Mucosa of stomach (tissue), 1 donor: ENCODE measurements around the gene DCAF5.

Experiments used
- H3K27me3 ChIP-seq: one replicate; pipeline ENCODE4 v1.7.0; 2013; ENCODE audit warnings: mild to moderate bottlenecking, low read length; ENCODE audit not compliant: control insufficient read depth, insufficient read depth
- H3K36me3 ChIP-seq: one replicate; pipeline ENCODE4 v1.7.0; 2013; ENCODE audit warnings: low read length; ENCODE audit not compliant: control insufficient read depth, insufficient read depth
- H3K4me1 ChIP-seq: one replicate; pipeline ENCODE4 v1.7.0; 2013; ENCODE audit warnings: mild to moderate bottlenecking, low read length; ENCODE audit not compliant: control insufficient read depth, insufficient read depth
- H3K4me3 ChIP-seq: one replicate; pipeline ENCODE4 v1.7.0; 2013; ENCODE audit warnings: low read length
- H3K9ac ChIP-seq: one replicate; pipeline ENCODE4 v1.7.0; 2013; ENCODE audit warnings: mild to moderate bottlenecking, low read length, moderate library complexity
- H3K9me3 ChIP-seq: one replicate; pipeline ENCODE4 v1.7.0; 2013; ENCODE audit warnings: mild to moderate bottlenecking, low read length, moderate library complexity; ENCODE audit not compliant: control insufficient read depth
- donor health status: Pancreatic carcinoma.

The DCAF5 gene

DNA sequence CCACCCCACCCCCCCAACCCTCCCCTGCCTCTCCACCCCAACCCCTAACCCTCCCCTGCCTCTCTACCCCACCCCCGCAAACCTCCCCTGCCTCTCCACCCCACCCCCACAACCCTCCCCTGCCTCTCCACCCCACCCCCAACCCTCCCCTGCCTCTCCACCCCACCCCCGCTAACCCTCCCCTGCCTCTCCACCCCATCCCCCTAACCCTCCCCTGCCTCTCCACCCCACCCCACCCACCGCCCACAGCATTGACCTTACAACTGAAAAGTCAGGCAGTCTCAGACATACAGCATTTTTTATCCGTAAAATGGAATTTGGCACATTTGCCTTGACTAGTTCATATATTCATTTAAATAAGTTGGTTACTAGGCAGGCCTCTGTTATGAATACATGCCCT lies 135.2 kb downstream of the DCAF5 start:
- H3K27me3 ChIP-seq, result no peaks in the 10 kb centered on the region
- no peaks in the 10 kb centered on the region for H3K9me3 ChIP-seq
- H3K36me3 ChIP-seq, result no peaks in the 10 kb centered on the region

DNA sequence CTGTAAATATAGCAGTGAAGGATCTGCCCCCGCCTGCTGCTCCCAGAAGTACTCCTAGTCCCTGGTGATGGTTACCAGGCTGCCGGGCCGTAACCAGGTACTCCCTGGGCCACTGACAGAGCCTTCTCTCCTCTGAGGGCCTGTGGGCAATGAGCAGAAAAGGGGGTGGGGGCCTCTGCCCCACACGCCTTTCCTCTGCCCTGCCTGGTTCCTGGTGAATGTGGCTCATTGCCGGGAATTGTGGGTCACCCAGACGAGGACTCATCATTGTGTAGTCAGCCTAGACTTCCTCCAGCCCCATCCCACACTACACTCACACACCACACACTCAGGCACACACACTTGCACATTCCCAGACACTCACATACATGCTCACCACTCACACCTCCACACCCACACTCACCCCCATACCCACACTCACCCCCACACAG lies 138.1 kb downstream of the DCAF5 start:
- no peaks in the 10 kb centered on the region for H3K36me3 ChIP-seq
- H3K4me3 ChIP-seq, result no peak overlapping the region
- no peaks in the 10 kb centered on the region for H3K27me3 ChIP-seq
- no peaks in the 10 kb centered on the region for H3K9me3 ChIP-seq
- no peak overlapping the region for H3K9ac ChIP-seq
- peaks cover 4% of the 10 kb centered on the region for H3K4me1 ChIP-seq

More for the DNA sequence above, 135.2 kb downstream of the DCAF5 start:
- Histone ChIP-seq H3K9ac (no peak overlapping the region), H3K4me3 (no peak overlapping the region), H3K4me1 (peaks cover 4% of the 10 kb centered on the region)

DNA sequence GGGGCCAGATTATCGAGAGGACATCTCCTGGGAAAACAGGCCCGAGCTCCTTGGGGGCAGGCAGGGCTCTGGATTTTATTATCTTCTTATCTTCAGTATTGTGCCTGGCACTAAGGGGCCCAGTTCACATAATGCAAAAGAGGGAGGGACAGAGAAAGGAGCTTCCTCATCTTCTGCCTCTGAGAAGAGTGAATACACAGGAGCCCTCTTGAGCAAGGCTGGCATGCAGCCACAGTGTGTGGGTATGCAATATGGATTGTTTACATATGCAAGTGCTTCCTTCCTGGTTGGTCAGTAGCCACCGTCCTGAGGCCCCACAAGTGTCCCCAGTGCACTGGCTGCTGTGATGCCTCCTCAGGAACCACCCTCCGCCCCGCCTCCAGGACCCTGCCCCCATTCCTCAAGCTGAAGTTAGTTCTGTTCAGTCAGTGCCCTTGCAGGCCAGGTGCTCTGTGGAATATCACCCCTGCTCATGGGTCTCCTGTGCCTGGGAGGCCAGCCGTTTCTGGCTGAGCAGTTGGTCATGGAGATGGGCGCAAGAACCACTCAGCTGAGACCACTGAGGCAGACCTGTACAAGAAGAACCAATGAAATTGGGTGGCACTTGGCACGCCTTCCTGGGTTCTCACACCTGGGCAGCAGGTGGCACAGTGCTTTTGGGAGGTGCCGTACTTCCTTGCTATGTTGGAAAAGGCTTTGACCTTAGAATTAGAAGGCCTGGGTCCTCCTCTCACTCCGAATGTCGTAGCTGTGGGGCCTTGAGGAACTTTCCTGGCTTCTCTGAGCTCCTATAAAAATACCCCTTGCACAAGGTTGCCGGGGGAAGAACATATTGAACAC lies 138.8 kb downstream of the DCAF5 start:
- no peaks in the 10 kb centered on the region for H3K9me3 ChIP-seq
- no peaks in the 10 kb centered on the region for H3K27me3 ChIP-seq
- H3K4me3 ChIP-seq, result no peak overlapping the region
- peaks cover 4% of the 10 kb centered on the region for H3K4me1 ChIP-seq
- H3K9ac ChIP-seq, result no peak overlapping the region
- no peaks in the 10 kb centered on the region for H3K36me3 ChIP-seq

DNA sequence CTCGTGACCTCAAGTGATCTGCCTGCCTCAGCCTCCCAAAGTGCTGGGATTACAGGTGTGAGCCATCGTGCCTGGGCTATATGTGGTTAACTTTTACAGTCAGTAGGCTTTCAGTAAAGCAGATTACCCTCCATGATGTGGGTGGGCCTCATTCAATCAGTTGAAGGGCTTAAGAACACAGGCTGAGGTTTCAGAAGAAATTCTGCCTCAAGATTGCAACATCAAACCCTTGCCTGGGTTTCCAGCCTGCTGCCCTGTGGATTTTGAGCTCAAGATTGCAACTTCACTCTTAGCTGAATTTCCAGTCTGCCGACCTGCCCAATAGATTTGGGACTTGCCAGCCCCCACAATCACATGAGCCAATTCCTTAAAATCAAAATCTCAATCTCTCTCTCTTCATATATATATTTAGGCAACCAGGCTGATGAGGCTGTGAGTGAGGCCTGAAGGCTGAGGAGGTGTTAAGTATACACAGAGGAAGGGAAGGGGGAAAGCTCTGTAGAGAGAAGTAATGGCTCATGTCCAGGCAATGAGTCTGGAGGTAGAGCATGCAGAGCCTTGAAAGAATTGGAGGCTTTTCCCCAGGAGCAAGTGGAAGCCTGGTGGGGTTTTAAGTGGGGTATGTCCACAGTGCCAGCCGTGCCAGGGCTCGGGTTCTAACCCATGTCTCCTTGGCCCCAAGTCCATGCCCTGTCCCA lies 140.5 kb downstream of the DCAF5 start:
- no peaks in the 10 kb centered on the region for H3K36me3 ChIP-seq
- H3K4me1 ChIP-seq, result peaks cover 4% of the 10 kb centered on the region
- H3K9ac ChIP-seq, result no peak overlapping the region
- no peaks in the 10 kb centered on the region for H3K9me3 ChIP-seq
- H3K27me3 ChIP-seq, result no peaks in the 10 kb centered on the region
- no peak overlapping the region for H3K4me3 ChIP-seq

DNA sequence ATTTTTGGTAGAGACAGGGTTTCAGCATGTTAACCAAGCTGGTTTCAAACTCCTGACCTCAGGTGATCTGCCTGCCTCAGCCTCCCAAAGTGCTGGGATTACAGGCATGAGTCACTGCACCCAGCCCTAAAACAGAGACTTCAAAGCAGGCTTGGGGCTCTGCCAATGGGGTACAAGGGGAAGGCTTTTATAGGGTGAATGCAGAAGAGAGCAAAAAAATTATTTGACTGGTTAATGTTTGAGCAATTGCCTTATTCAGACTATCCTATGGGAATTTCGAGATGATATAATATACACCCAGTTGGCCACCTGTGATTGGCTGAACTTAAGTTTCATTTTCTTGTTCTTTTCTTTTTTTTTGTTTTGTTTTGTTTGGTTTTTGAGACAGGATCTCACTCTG lies 142.3 kb downstream of the DCAF5 start:
- Histone ChIP-seq H3K36me3 (no peaks in the 10 kb centered on the region), H3K9ac (no peak overlapping the region), H3K9me3 (no peaks in the 10 kb centered on the region), H3K4me3 (no peak overlapping the region), H3K4me1 (peaks cover 4% of the 10 kb centered on the region), H3K27me3 (no peaks in the 10 kb centered on the region)

DNA sequence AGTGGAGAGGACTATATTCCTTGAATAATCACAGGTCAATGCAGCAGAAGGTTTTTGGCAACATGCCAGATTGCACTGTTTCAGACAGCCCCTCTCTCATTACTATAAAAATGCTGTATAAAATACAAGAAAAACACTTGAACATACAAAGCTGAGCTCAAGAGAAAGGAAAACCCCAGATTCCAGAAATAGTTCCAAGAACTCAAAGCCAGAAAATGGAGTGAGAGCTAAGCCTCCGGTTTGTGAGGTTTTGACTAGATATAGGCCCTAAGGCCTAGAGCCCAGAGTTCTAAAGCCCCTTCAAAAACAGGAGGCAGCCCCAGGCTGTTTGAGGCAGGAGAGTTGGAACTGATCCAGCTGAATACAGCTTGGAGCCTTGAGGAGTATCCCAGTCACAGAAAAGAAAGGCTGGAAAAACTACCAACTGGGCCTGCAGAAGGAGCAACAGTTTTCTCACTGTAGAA lies 144.5 kb downstream of the DCAF5 start:
- no peaks in the 10 kb centered on the region for H3K27me3 ChIP-seq
- no peak overlapping the region for H3K9ac ChIP-seq
- H3K4me3 ChIP-seq, result no peak overlapping the region
- no peaks in the 10 kb centered on the region for H3K9me3 ChIP-seq
- no peaks in the 10 kb centered on the region for H3K36me3 ChIP-seq
- no peaks in the 10 kb centered on the region for H3K4me1 ChIP-seq

DNA sequence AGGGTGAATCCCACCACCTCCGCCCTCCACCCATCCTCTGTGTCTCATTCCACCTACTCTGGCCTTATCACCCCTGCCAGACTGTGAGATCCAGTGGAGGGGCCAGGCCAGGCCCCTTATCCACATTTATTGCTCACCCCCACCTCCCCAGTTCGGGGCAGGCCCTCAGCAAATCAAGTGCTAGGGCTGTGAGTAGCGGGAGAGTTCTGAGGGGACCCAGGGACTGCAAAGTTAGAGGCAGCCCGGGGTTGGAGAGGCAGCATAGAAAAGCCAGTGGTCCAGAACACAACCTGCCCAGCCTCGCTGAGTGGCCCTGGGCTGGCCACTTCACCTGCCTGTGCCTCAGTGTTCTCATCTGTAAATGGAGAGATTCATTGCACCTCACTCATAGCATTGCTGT lies 146.6 kb downstream of the DCAF5 start:
- no peaks in the 10 kb centered on the region for H3K27me3 ChIP-seq
- no peaks in the 10 kb centered on the region for H3K9me3 ChIP-seq
- no peak overlapping the region for H3K9ac ChIP-seq
- no peak overlapping the region for H3K4me3 ChIP-seq
- H3K36me3 ChIP-seq, result no peaks in the 10 kb centered on the region
- peaks cover 5% of the 10 kb centered on the region for H3K4me1 ChIP-seq

DNA sequence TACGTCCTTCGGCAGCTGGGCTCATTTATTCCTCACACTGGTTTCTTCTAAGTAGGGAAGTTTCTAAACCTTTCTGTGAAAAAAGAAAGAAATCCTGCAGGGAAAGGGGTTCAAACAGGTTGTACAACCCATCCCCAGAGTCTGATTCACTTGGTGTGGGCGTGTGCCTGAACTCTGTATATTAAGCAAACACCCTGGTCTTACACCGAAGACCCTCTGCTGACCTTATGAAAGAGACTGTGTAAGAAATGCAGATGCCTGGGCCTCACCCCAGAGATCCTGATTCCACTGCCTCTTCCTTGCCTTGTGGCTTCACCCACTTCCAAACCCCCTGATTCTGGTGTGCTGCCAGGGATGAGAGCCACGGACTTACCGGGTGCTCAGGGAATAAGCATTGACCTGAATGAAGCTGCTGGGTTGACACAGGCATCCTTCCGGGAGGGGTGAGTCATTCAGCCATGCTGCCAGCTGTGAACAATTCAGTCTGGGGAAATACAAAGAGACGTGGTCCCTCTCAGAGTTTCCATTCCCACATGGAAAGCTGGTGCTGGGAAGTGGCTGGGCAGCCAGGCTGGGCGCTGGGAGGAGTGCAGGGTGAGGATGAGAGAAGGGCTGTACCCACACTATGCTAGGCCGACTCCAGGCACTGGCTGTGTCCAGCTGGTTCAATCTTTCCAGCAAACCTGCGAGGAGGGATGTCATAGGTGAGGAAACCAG lies 147.3 kb downstream of the DCAF5 start:
- peaks cover 5% of the 10 kb centered on the region for H3K4me1 ChIP-seq
- no peaks in the 10 kb centered on the region for H3K9me3 ChIP-seq
- H3K9ac ChIP-seq, result no peak overlapping the region
- no peaks in the 10 kb centered on the region for H3K27me3 ChIP-seq
- no peak overlapping the region for H3K4me3 ChIP-seq
- no peaks in the 10 kb centered on the region for H3K36me3 ChIP-seq

DNA sequence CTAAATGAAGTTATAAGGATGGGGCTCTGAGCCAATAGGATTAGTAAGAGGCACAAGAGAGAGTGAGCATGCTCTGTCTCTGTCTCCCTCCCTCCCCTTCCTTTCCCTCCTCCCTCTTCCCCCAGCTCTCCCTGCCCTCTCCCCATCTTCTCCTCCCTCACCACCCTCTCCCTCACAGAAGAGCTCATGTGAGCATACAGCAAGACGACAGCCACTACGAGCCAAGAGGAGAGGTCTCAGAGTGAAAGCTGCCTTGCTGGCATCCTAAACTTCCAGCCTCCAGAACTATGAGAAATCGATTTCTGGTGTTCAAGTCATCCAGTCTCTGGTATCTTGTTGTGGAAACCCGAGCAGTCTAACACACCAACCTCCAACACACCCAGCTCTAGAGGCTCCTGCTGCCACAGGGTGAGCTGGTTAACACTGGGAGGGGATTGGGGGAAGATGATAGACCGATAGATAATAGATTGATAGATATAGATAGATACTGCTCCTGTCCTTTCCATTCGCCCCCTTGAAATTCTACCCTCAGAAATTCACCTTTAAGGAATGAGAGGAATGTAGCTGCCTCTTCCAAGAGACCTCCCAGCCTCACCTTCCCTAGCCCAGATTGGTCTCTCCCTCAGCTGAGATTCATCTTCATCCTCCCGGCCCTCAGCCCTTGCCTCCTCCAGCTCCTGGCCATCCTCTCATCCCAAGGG lies 148.0 kb downstream of the DCAF5 start:
- Histone ChIP-seq H3K36me3 (no peaks in the 10 kb centered on the region), H3K4me1 (peaks cover 5% of the 10 kb centered on the region), H3K27me3 (no peaks in the 10 kb centered on the region), H3K9me3 (no peaks in the 10 kb centered on the region), H3K9ac (no peak overlapping the region), H3K4me3 (no peak overlapping the region)

DNA sequence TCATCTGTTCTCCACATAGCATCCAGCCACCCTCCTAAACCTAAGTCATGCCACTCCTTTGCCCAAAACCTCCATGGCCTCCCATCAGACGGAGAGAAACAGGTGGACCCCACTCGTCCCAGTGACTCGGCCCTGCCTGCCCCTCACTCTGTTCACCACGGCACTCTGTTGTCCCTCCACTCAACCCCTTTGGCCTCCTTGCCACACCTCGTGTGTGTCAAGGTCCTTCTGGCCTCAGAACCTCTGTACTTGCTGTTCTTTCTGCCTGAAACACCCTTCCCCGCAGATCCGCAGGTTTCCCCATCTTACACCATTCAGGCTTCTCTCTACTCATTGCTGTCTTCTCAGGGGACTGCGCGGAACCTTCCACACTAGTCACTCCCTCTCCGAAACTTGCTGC lies 149.3 kb downstream of the DCAF5 start:
- Histone ChIP-seq H3K36me3 (no peaks in the 10 kb centered on the region), H3K4me1 (peaks cover 5% of the 10 kb centered on the region), H3K4me3 (no peak overlapping the region), H3K9me3 (no peaks in the 10 kb centered on the region), H3K9ac (no peak overlapping the region), H3K27me3 (no peaks in the 10 kb centered on the region)

DNA sequence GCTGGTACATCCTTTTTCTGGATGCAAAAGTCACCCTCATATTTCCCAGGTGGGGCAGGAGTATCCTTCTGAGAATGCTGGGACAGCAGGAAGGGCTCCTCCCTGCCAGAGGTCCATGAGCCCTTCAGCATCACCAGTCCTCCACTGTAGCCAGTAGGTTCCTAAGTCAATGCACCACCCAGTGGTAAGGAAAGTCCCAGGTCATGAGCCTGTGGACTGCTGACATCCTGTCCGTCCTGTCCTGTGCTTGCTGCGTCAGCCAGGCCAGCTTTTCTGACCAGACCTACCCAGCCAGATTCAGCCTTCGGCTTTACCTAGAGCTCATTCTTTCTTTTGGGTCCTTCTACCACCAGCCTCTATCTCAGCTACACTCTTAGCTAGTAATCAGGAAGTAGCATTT lies 150.8 kb downstream of the DCAF5 start:
- Histone ChIP-seq H3K4me1 (peaks cover 5% of the 10 kb centered on the region), H3K36me3 (no peaks in the 10 kb centered on the region), H3K9me3 (no peaks in the 10 kb centered on the region), H3K4me3 (no peak overlapping the region), H3K9ac (no peak overlapping the region), H3K27me3 (no peaks in the 10 kb centered on the region)
